ENCODE measurements around the gene GPI. TPM values are rescaled to one million over a fixed set of nuclear protein-coding genes. Genes with fewer than 3 reads are reported as not detected.
"Not testable (repeated sequence)": the region's sequence is repeated elsewhere in the genome, so short reads cannot be mapped to it uniquely, and the experiment has no call there.

The GPI gene
- total RNA-seq, 2 experiments from 2014 or later: 661 to 697 TPM

- DNase-seq (no peak), ATAC-seq (no peak)
- CTCF ChIA-PET: interaction anchor here (0.9 to 1.9 kb wide), 3 partner anchors 10 to 20 kb away, joined by 5 read pairs; no protein-coding TSS in a partner anchor
- Mint-ChIP-seq H3K9me3 (ENCODE audit: insufficient read depth) (no peaks in the 10 kb centered on the region), H3K4me1 (ENCODE audit: low read depth) (no peaks in the 10 kb centered on the region), H3K4me3 (no peak overlapping the region), H3K27ac (no peak overlapping the region), H3K27me3 (ENCODE audit: low read depth) (no peaks in the 10 kb centered on the region), H3K36me3 (ENCODE audit: low read depth) (peaks cover 5% of the 10 kb centered on the region)
- POLR2A ChIA-PET: no interaction called here
Observed at GRCh38 chr19:34325981-34326787, 38.8 kb upstream of the GPI start.

- no peaks in the 10 kb centered on the region for H3K27me3 Mint-ChIP-seq (ENCODE audit: low read depth)
- CTCF ChIA-PET: interaction anchor here (0.6 kb wide), 1 partner anchor 9 kb away, joined by 3 read pairs; no protein-coding TSS in a partner anchor
Observed at GRCh38 chr19:34327851-34328250, 37.1 kb upstream of the GPI start.

GRCh38 chr19:34328982-34329381 is 36.0 kb upstream of the GPI start:
- H3K27me3 Mint-ChIP-seq (ENCODE audit: low read depth): no peaks in the 10 kb centered on the region
- no peaks in the 10 kb centered on the region for H3K9me3 Mint-ChIP-seq (ENCODE audit: insufficient read depth)
- no peak overlapping the region for H3K4me3 Mint-ChIP-seq
- no peak overlapping the region for H3K27ac Mint-ChIP-seq
- POLR2A ChIA-PET: no interaction called here
- no peaks in the 10 kb centered on the region for H3K4me1 Mint-ChIP-seq (ENCODE audit: low read depth)
- DNase-seq (no peak), ATAC-seq (no peak)
- peaks cover 16% of the 10 kb centered on the region for H3K36me3 Mint-ChIP-seq (ENCODE audit: low read depth)
- CTCF ChIA-PET: interaction anchor here (2.1 kb wide), 1 partner anchor 18 kb away, joined by 6 read pairs; no protein-coding TSS in a partner anchor

More at GRCh38 chr19:34327851-34328250, 37.1 kb upstream of the GPI start:
- no peak overlapping the region for H3K27ac Mint-ChIP-seq
- no peaks in the 10 kb centered on the region for H3K4me1 Mint-ChIP-seq (ENCODE audit: low read depth)
- POLR2A ChIA-PET: no interaction called here
- no peak for DNase-seq
- no peak overlapping the region for H3K4me3 Mint-ChIP-seq
- peaks cover 14% of the 10 kb centered on the region for H3K36me3 Mint-ChIP-seq (ENCODE audit: low read depth)
- H3K9me3 Mint-ChIP-seq (ENCODE audit: insufficient read depth): no peaks in the 10 kb centered on the region
- no peak for ATAC-seq

- peaks cover 16% of the 10 kb centered on the region for H3K36me3 Mint-ChIP-seq (ENCODE audit: low read depth)
Observed at GRCh38 chr19:34330116-34330515, 34.9 kb upstream of the GPI start.

GRCh38 chr19:34330596-34330995 is 34.4 kb upstream of the GPI start:
- ATAC-seq; H3K27ac Mint-ChIP-seq; POLR2A ChIA-PET; H3K4me1 Mint-ChIP-seq (ENCODE audit: low read depth); H3K27me3 Mint-ChIP-seq (ENCODE audit: low read depth); H3K4me3 Mint-ChIP-seq; DNase-seq; H3K9me3 Mint-ChIP-seq (ENCODE audit: insufficient read depth): not testable (repeated sequence)
- CTCF ChIA-PET: interaction anchor here (2.1 kb wide), 1 partner anchor 16 kb away, joined by 6 read pairs; no protein-coding TSS in a partner anchor
- H3K36me3 Mint-ChIP-seq (ENCODE audit: low read depth): peaks cover 16% of the 10 kb centered on the region

More at GRCh38 chr19:34330116-34330515, 34.9 kb upstream of the GPI start:
- Mint-ChIP-seq H3K27ac (peak overlapping the region; percentile 30), H3K4me1 (ENCODE audit: low read depth) (no peaks in the 10 kb centered on the region), H3K9me3 (ENCODE audit: insufficient read depth) (no peaks in the 10 kb centered on the region), H3K4me3 (no peak overlapping the region), H3K27me3 (ENCODE audit: low read depth) (no peaks in the 10 kb centered on the region)
- DNase-seq (no peak), ATAC-seq (no peak)
- POLR2A ChIA-PET: no interaction called here
- CTCF ChIA-PET: interaction anchor here (2.1 kb wide), 1 partner anchor 16 kb away, joined by 6 read pairs; no protein-coding TSS in a partner anchor

GRCh38 chr19:34331596-34331995 is 33.4 kb upstream of the GPI start:
- H3K27me3 Mint-ChIP-seq (ENCODE audit: low read depth): not testable (repeated sequence)

GRCh38 chr19:34332027-34332760 is 32.8 kb upstream of the GPI start:
- Mint-ChIP-seq H3K36me3 (ENCODE audit: low read depth) (peaks cover 16% of the 10 kb centered on the region), H3K9me3 (ENCODE audit: insufficient read depth) (no peaks in the 10 kb centered on the region)

More at GRCh38 chr19:34331596-34331995, 33.4 kb upstream of the GPI start:
- H3K36me3 Mint-ChIP-seq (ENCODE audit: low read depth): peaks cover 16% of the 10 kb centered on the region
- POLR2A ChIA-PET: interaction anchor here (0.6 kb wide), 1 partner anchor 71 kb away, joined by 3 read pairs; no protein-coding TSS in a partner anchor
- not testable (repeated sequence) for H3K4me1 Mint-ChIP-seq (ENCODE audit: low read depth); H3K4me3 Mint-ChIP-seq; ATAC-seq; H3K27ac Mint-ChIP-seq; DNase-seq; H3K9me3 Mint-ChIP-seq (ENCODE audit: insufficient read depth)
- CTCF ChIA-PET: interaction anchor here (1.1 to 2.0 kb wide), 2 partner anchors 15 to 398 kb away, joined by 3 to 7 read pairs; no protein-coding TSS in a partner anchor

GRCh38 chr19:34335914-34336313 is 29.1 kb upstream of the GPI start:
- ATAC-seq (no peak), DNase-seq (no peak)
- no peaks in the 10 kb centered on the region for H3K9me3 Mint-ChIP-seq (ENCODE audit: insufficient read depth)
- no peak overlapping the region for H3K27ac Mint-ChIP-seq
- H3K4me3 Mint-ChIP-seq: no peak overlapping the region
- H3K27me3 Mint-ChIP-seq (ENCODE audit: low read depth): no peaks in the 10 kb centered on the region
- CTCF ChIA-PET: interaction anchor here (0.6 to 1.8 kb wide), 10 partner anchors 8 to 558 kb away, joined by 3 to 11 read pairs (median 3); no protein-coding TSS in a partner anchor
- peaks cover 13% of the 10 kb centered on the region for H3K36me3 Mint-ChIP-seq (ENCODE audit: low read depth)
- POLR2A ChIA-PET: no interaction called here
- peaks cover 3% of the 10 kb centered on the region for H3K4me1 Mint-ChIP-seq (ENCODE audit: low read depth)

More at GRCh38 chr19:34332027-34332760, 32.8 kb upstream of the GPI start:
- Mint-ChIP-seq H3K27ac (no peak overlapping the region), H3K27me3 (ENCODE audit: low read depth) (no peaks in the 10 kb centered on the region), H3K4me3 (no peak overlapping the region), H3K4me1 (ENCODE audit: low read depth) (peaks cover 3% of the 10 kb centered on the region)
- no peak for ATAC-seq
- POLR2A ChIA-PET: interaction anchor here (0.6 kb wide), 1 partner anchor 161 kb away, joined by 3 read pairs; no protein-coding TSS in a partner anchor
- CTCF ChIA-PET: interaction anchor here (0.9 to 2.0 kb wide), 3 partner anchors 13 to 397 kb away, joined by 3 to 7 read pairs (median 3); no protein-coding TSS in a partner anchor
- DNase-seq: no peak

GRCh38 chr19:34336781-34337271 is 28.2 kb upstream of the GPI start:
- CTCF ChIA-PET: interaction anchor here (0.8 to 2.2 kb wide), 17 partner anchors 9 to 111 kb away, joined by 3 to 11 read pairs (median 4); no protein-coding TSS in a partner anchor
- DNase-seq: peak; percentile 70
- POLR2A ChIA-PET: no interaction called here
- no peaks in the 10 kb centered on the region for H3K27me3 Mint-ChIP-seq (ENCODE audit: low read depth)
- ATAC-seq: no peak
- H3K4me3 Mint-ChIP-seq: no peak overlapping the region
- peaks cover 3% of the 10 kb centered on the region for H3K4me1 Mint-ChIP-seq (ENCODE audit: low read depth)
- peaks cover 13% of the 10 kb centered on the region for H3K36me3 Mint-ChIP-seq (ENCODE audit: low read depth)
- no peaks in the 10 kb centered on the region for H3K9me3 Mint-ChIP-seq (ENCODE audit: insufficient read depth)
- no peak overlapping the region for H3K27ac Mint-ChIP-seq

GRCh38 chr19:34337739-34338138 is 27.3 kb upstream of the GPI start:
- CTCF ChIA-PET: interaction anchor here (0.9 to 2.2 kb wide), 12 partner anchors 9 to 112 kb away, joined by 3 to 8 read pairs (median 4); no protein-coding TSS in a partner anchor
- H3K36me3 Mint-ChIP-seq (ENCODE audit: low read depth): peaks cover 17% of the 10 kb centered on the region
- no peak for ATAC-seq
- H3K4me3 Mint-ChIP-seq: no peak overlapping the region
- H3K27me3 Mint-ChIP-seq (ENCODE audit: low read depth): no peaks in the 10 kb centered on the region
- no peaks in the 10 kb centered on the region for H3K9me3 Mint-ChIP-seq (ENCODE audit: insufficient read depth)
- DNase-seq: no peak
- POLR2A ChIA-PET: interaction anchor here (0.9 kb wide), 1 partner anchor 10 kb away, joined by 3 read pairs; no protein-coding TSS in a partner anchor
- H3K27ac Mint-ChIP-seq: no peak overlapping the region
- peaks cover 3% of the 10 kb centered on the region for H3K4me1 Mint-ChIP-seq (ENCODE audit: low read depth)

- no peaks in the 10 kb centered on the region for H3K27me3 Mint-ChIP-seq (ENCODE audit: low read depth)
- no peak overlapping the region for H3K27ac Mint-ChIP-seq
- DNase-seq: no peak
- H3K9me3 Mint-ChIP-seq (ENCODE audit: insufficient read depth): no peaks in the 10 kb centered on the region
- CTCF ChIA-PET: interaction anchor here (0.8 to 2.0 kb wide), 4 partner anchors 17 to 116 kb away, joined by 3 to 7 read pairs (median 4); no protein-coding TSS in a partner anchor
- H3K4me1 Mint-ChIP-seq (ENCODE audit: low read depth): peaks cover 7% of the 10 kb centered on the region
- no peak for ATAC-seq
- H3K4me3 Mint-ChIP-seq: no peak overlapping the region
- POLR2A ChIA-PET: no interaction called here
- peaks cover 22% of the 10 kb centered on the region for H3K36me3 Mint-ChIP-seq (ENCODE audit: low read depth)
Observed at GRCh38 chr19:34341935-34342680, 22.9 kb upstream of the GPI start.

All from activated CD8-positive, alpha-beta T cell treated with anti-CD3 and anti-CD28 coated beads, Interleukin-2, amount 10 ng/mL, durations not matched to agents 7 days and 5 days (primary cell).